HS-5 (cell line): ENCODE results near the gene PINK1.
"Not testable (repeated sequence)": the region's sequence is repeated elsewhere in the genome, so short reads cannot be mapped to it uniquely, and the experiment has no call there.

Experiments used
- DNase-seq: peaks from one replicate; pipeline ENCODE4 v3.0.0-alpha.2; 2012; ENCODE audit warnings: low read depth

PINK1 gene

DNA sequence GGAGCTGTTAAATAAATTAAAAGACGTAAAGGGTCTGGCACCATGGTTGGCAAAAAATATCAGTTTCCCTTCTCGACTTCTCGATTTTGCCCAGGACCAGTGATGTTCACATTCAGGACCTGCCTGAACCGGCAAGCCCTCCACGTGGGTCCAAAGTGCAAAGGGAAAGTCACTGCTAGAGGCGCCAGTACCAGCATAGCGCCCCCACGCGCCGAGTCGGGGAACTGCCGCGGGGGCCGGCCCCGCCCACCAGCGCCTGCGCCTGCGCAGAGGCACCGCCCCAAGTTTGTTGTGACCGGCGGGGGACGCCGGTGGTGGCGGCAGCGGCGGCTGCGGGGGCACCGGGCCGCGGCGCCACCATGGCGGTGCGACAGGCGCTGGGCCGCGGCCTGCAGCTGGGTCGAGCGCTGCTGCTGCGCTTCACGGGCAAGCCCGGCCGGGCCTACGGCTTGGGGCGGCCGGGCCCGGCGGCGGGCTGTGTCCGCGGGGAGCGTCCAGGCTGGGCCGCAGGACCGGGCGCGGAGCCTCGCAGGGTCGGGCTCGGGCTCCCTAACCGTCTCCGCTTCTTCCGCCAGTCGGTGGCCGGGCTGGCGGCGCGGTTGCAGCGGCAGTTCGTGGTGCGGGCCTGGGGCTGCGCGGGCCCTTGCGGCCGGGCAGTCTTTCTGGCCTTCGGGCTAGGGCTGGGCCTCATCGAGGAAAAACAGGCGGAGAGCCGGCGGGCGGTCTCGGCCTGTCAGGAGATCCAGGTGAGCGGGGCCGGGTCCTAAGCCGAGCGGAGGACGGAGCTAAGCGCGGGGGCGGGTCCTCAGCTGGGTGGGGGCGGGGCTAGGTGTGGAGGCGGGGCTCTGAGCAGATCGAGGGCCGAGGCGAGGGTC, at the start of gene PINK1:
PINK1 (plus strand) TSS at position 269 of the 875 bp plus-strand sequence; CDS start at position 360, 91 bp downstream.
- no peak for DNase-seq

- no peak for DNase-seq
Observed at GRCh38 chr1:20584890-20585289, 48.4 kb upstream of the PINK1 start.

GRCh38 chr1:20586953-20587660, 46.2 kb upstream of the PINK1 start:
- DNase-seq = no peak

DNA sequence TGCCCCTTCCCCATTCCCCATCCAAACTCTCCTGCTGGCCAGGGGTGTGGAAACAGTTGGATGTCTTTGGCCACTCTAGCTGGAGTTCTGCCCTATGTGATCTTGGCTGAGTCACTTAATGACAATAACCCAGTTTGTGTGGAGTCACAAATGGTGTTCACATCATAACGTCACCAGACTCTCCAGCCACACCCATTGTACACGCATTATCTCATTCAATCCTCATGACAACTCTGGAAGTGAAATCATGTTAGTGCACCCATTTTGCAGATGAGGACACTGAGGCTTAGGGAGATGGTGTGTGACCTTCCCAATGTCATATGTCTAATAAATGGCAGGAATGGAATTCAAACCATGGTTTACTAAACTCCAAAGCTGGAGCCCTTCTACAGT, 45.6 kb upstream of the PINK1 start:
- no peak for DNase-seq

DNA sequence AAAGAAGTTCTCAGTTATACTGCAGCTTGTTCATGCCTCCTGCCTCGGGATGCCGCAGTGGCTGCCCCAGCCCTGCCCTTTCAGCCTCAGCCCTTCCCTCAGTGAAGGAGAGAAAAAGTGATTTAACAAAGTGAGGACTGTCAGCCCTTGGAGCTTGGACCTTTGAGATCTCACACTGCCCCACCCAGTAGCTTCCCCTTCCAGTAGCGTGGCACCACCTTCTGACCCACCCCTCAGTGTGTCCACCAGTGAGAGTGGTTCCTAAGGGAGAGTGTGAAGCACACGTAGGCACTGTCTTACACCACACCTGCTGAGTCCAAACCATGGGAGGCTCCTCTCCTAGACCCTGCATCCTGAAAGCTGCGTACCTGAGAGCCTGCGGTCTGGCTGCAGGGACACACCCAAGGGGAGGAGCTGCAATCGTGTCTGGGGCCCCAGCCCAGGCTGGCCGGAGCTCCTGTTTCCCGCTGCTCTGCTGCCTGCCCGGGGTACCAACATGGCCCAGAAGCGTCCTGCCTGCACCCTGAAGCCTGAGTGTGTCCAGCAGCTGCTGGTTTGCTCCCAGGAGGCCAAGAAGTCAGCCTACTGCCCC, 44.5 kb upstream of the PINK1 start, which contains the start of gene CDA:
CDA (plus strand) TSS at position 464 of the 592 bp plus-strand sequence; CDS start at position 497, 33 bp downstream.
- DNase-seq = no peak

- DNase-seq = no peak
Observed at GRCh38 chr1:20589331-20590278, 43.7 kb upstream of the PINK1 start.

- no peak for DNase-seq
Observed at GRCh38 chr1:20590306-20590777, 42.9 kb upstream of the PINK1 start.

- no peak for DNase-seq
Observed at GRCh38 chr1:20593756-20594155, 39.5 kb upstream of the PINK1 start.

DNA sequence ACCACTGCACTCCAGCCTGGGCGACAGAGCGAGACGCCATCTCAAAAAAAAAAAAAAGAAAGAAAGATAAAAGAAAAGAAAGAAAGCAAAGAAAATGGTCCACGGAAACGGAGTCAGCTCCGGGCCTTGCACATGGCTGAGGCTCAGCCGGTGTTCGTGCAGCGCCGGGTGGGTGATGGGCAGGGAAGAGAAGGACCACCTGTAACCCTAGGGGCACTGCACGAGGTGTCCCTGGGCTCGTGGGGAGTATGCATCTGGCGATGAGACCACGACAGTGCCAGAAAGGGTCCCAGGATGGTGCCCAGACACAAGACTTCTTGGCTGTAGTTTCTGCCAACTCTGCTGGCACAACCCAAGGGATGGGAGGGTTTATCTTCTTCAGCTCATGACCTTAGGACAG, 38.5 kb upstream of the PINK1 start:
- no peak for DNase-seq

GRCh38 chr1:20596106-20596505, 37.2 kb upstream of the PINK1 start:
- no peak for DNase-seq

- no peak for DNase-seq
Observed at GRCh38 chr1:20597650-20598049, 35.6 kb upstream of the PINK1 start.

GRCh38 chr1:20600156-20600555, 33.1 kb upstream of the PINK1 start:
- DNase-seq = no peak

DNA sequence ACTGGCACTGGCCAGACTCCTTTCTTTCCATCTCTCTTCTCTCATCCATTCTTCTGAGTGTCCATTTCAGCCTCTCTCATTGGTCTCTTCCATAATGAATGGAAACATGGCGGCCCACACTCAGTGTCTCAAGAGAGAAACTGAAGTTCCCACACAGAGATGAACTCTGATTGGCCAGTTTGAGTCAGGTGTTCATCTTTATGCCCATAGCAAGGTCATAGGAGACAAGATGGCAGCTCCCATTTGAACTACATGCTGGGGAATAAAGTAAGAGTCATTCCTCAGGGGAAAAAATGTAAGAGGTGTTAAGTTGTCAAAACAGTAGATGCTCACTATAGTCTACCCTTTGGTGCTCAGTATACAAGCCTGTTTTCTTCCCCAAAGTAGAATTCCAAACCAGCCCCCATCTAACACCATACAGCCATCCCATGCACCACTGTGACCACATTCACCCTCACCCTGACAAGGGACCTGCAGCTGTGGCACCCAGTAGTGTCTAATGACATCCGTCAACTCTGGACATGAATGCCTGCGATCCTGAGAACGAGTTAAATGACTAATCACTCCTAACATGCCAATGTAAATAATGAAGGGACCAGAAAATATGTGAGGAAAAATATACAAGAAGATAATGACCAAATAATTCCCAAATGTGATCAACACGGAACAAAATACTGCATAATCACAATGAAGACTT, 32.0 kb upstream of the PINK1 start:
- no peak for DNase-seq

DNA sequence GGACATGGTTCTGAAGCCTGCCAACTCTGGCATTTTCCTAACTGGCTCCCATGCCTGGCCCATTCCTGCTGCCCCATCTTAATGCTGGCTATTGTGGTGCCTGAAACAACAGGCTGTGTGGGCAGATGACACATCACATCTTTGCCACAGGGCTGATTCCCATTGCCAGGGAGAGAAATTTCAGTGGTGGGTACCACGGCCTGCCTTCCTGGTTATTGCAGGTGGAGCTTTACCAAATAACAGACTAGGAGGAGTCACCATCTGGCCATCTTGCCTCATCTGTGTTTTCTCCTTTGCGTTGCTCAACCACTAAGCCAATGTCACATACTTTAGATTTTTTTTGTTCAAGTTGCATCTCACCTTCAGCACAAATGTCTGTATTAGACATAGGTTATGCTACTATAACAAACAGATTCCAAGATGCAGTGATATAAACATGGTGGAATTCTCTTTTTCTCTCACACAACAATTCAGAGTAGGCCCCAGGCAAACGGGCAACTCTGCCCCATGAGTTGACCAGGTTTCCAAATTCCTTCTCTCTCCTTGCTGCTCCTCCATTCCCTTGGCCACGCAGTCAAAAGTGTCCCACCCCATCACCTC, 30.3 kb upstream of the PINK1 start:
- peak; percentile 28 for DNase-seq

DNA sequence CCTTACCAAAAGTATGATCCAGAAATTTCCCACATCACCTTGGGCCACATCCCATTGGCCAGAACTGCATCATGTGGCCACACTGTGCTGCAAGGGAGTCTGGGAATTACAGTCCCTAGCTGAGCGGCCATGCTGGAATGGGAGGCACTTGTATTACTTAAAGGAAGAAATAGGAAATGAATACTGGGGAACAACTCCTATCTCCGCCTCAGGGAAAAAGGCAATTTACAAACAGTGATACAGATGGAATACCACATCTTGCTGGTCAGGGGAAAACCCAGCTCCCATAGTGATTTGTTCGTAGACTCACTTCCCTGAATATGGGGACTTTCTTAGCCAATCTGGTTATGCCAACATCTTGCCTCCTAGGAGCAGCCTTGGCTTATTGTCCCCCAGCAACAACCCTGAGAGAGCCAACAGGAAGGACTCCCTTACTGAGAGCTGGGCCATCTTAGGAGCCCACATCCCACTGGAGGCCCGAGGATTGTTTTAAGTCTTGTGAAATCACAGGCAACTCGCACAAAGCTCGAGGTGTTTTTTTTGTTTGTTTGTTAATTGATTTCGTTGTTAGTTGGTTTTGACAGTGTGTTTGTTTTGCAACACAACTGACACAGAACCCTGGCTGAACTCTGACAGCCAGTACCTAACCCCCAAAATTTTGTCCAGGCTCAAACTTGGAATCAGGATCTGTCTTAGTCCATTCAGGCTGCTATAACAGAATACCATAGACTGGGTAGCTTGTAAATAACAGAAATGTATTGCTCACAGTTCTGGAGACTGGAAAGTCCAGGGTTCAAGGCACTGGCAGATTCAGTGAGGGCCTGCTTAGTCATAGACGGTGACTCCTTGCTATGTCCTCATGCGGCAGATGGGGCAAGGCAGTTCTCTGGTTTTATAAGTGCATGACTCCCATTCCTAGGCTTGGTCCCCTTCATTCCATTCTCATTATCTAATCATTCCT, 29.5 kb upstream of the PINK1 start:
- peak; percentile 91 for DNase-seq

DNA sequence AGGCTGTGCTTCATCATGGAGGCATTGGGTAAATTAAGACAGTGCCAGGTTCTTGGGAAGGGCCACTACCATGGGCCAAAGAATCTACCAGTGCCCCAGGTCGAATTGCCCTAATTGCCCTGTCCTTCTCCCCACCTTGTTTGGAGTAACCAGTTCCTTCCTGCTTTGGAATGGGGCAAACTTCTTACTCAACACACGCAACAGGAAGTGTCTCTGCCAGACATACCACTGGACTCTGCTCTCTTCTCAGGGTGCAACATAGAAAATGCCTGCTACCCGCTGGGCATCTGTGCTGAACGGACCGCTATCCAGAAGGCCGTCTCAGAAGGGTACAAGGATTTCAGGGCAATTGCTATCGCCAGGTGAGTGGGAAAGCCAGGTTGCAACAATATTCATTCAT, 28.6 kb upstream of the PINK1 start:
- peak; percentile 35 for DNase-seq

DNA sequence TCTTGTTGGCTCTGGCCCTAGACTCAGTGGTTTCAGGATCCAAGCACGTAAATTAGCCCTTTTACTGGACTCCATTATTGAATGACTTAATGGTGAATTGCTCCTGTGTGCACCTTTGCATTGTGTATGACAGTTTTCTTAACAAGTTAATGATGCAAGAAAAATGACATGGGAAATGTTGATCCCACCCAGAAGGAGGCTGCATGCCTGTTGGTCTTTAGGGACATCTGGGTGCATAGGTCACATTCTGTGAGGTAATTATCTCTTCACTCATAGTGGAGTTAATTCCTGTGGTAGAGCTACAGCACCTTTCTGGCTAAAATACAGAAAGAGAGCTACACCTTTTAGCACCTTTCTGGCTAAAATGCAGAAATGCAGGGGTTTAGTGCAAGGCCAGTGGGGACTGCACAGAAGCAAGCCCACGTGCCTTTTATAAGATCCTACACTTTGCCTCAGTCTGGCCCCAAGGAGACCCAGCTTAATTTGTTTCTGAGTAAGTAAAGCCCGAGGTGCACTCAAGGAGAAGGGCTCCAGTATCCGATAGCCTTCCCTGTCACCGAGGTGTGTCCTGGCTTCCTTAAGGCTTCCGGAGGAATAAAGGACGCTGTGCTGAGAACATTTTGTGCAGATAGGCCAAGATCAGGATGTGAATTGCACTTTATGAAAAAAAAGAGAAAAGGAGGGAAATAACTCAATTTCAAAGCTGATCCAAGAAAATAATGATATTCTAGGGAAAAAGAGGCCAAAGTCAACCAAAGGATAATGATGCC, 26.3 kb upstream of the PINK1 start:
- not testable (repeated sequence) for DNase-seq

DNA sequence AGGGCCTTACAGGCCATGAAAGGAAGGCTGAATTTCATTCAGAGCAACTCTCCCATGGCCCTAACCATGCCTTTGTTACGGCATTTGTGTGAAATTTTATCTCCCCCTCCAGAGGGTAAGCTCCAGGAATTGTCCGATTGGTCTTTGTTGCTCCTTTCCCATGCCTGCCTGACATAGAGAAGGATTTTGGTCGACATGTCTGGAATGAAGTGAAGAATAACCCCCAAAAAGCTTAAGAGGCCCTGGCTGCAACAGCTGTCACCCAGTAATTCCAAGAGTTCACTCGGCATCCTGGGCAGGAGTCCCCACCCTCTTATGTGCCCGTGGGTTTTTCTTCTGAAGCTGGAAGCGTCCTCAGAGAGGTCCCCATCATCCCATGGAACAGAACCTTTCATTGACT, 23.7 kb upstream of the PINK1 start:
- DNase-seq = no peak

DNA sequence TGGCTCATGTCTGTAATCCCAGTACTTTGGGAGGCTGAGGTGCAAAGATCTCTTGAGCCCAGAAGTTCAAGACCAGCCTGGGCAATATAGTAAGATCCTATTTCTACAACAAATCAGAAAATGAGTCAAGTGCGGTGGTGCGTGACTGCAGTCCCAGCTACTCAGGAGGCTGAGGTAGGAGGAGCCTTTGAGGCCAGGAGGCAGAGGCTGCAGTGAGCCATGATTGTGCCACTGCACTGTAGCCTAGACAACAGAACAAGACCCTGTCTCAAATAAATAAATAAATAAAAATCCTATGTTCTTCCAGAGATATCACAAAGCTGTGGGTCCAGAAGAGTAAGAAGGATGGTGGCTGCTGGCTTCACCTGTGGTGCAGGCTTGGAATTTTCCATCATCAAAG, 22.3 kb upstream of the PINK1 start:
- DNase-seq = no peak
